Activated CD8-positive, alpha-beta memory T cell treated with anti-CD3 and anti-CD28 coated beads, Interleukin-2, amount 50 U/mL, for 48 hours (primary cell): ENCODE data around the gene RAB40B.

ENCODE experiments used
- DNase-seq: peaks from one replicate; pipeline ENCODE4 v3.0.0-alpha.2; 2020

Gene RAB40B

DNA sequence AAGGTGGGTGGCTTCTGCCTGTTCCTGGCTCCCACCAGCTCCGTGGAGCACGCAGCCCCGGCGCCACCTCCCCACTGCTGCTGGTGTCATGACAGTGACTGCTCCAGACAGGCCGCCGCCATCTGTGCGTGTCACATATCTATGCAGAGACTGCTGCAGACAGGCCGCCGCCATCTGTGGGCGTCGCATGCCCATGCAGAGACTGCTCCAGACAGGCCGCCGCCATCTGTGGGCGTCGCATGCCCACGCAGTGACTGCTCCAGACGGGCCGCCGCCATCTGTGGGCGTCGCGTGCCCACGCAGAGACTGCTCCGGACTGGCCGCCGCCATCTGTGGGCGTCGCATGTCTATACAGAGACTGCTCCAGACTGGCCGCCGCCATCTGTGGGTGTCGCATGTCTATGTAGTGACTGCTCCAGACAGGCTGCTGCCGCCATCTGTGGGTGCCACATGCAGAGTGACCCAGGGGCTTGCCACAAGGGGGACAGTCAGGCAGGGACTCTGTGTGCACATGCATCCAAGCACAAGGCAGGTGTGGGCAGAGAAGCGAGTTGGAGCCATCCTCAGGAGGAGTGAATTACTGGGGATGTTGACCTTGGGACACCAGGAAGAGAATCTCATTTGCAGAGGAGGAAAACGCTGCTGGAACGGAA lies 14.7 kb upstream of the RAB40B start:
- no peak for DNase-seq

DNA sequence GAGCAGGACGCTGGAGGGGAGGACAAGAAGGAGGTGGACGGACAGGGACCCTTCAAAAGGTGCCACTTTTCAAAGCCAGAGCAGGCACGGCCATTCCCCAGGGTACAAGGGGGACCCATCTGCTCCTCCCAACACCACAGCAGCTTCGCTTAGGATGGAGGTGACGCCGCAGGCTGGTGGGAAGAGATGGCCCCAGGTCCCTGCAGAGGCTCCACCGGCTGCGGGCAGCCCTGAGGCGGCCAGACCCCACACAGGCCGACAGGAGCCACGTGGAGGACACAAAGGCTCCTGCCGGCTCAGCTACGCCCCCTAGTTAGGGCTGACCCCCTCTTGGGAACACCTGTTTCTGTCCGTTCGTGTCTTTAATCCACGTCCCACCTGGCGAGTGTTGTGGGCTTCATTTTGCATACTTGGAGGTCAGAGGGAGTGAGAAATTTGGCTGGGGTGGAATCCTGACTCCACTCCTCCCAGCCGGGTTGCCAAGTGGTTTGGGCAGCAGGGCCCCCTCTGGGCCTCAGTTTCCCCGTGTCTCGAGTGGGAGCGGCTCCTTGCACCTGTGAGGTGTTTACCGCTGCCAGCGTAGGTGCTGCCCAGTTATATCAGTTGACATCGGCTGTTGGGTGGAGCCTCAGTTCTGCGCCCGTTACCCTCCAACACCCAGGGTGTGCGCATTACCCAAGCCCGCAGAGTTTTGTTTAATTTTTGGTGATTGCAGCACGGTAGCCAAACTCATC lies 12.2 kb upstream of the RAB40B start:
- no peak for DNase-seq

DNA sequence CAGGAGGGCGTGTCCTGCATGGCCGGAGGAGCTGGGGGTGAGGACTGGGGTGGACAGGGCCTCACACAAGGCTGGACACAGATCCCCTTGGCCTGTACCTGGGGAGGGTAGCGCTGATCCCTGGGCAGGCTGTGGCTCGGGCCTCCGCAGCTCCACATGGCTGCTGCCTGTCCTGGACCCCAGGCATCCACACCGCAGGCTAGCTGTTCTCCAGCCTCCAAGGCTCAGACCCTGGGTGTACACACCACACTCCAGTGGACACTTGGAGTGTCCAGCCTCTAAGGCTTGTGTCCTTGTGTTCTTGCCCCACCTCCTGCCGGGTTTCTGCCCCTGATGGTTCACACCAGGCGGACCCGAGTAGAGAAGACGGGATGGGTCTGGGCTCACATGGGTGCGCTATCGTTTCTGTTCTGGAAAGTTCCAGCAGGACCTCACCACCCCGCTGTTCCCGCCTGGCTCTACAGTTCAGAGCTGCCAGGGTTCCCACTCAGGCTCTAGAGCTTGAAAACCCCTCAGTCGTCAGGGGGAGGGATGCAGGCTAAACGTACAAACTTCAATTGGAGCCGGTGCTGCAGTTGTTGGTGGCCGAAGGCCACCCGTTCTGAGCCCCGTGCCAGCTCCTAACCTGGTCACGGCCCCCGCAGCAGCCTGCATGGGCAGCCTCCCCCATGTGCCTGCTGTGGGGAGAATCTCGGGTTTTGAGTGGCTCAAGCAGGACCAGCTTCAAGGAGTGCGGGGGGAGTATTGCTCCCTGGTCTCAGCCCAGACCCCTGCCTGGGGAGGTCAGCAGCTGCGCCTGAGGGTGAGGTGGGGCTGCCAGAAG lies 11.4 kb upstream of the RAB40B start:
- DNase-seq = no peak

DNA sequence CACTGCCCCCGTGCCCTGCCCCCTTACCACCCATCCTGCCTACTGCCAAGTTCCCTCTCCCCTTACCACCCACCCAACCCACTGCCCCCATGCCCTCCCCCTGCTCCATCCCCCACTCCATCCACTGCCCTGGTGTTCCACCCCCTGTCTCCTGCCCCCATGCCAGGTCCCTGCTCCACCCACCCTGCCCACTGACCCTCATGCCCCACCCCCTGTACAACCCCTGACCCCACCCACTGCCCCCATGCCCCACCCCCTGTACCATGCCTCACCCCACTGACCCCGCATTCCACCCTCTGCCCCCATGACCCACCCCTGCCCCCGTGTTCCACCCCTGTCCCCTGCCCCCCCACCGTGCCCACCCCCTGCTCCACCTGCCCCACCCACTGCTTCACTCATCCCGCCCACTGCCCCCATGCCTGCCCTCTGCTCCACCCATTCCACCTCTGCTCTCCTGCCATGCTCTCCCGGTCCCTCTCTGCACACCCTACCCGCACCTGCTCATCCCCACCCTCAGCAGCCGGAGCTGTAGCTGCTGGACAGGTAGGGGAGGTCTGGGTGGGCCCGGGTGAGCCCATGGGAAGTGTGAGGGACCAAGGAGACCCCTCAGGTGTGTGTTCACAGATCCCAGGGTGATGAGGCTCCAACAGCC lies 10.7 kb upstream of the RAB40B start:
- no peak for DNase-seq

DNA sequence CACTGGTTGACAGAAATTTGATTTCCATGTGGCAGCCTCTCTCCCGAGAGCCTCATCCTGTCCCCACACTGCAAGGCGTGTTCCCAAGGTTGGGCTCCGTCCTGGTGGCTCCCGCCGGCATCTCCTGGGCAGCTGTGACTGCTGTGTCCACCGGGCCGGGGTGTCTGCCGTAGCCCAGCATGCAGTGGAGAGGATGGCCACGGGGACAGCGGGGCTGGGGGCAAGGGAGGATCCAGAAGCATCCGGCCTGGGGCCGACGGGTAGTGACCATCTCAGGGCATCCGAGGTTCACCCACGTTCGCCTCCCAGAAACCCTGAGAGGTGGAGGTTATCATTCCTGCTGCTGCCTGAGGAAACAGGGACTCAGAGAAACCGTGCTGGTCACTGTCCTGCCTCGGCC lies 7.3 kb upstream of the RAB40B start:
- DNase-seq = no peak

DNA sequence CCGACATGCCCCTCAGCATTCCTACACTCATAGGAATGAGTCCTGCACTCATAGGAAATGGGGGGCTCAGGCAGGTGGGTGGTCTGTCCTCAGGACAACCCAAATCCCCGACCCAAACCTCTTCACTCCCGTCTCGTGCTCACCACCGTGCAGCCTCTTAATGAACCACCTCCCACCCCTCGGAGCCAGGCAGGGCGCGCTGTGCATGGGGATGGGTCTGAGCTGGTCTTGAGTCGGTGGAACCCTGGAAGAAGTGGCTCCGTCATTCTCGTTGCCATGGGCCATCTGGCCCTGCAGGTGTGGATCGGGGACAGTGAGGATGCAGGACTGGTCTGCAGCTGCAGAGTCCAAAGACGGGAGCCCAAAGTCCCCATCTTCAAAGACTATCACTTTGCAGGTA lies 6.4 kb upstream of the RAB40B start:
- DNase-seq = no peak

DNA sequence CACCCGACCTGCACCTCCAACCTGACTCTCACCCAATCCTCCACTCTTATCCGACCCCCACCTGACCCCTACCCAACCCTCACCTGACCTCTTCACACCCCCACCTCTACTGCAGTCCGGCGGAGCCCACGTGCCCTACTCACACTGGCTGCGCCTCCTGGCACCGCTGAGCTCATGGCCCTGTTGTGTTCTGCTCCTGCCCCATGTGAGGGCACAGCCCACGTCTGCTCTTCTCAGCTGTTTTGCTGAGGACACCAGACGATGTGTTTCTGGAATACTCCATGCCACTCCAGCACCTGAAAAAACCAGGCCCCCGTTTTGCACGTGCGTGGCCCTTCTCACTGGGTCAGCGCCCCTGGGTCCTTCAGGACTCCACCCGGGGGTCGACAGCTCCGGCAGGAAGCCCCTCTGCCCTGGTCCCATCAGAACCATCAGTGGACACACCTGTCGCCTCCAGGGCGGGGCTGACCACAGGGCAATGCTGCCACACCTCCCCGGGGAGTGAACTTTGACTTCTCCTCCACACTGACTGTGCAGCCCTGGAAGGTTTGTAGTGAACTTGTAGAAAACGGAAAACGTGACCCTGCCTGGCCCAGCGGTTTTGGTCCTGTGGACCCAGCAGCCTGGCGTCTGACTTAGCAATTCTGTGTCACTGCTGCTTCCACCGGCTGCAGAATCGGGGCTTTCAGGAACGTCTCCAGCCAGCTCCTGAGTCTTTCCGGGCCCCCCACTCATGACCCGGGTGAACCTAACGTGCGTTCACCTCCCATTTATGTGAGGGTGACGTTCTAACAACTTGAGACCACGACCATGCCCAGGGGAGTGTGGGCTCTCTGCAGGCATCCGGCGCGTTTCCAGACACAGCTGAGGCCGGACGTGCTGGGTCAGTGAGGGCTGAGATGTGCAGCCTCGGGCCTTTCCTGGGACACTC lies 5.7 kb upstream of the RAB40B start:
- DNase-seq = no peak

DNA sequence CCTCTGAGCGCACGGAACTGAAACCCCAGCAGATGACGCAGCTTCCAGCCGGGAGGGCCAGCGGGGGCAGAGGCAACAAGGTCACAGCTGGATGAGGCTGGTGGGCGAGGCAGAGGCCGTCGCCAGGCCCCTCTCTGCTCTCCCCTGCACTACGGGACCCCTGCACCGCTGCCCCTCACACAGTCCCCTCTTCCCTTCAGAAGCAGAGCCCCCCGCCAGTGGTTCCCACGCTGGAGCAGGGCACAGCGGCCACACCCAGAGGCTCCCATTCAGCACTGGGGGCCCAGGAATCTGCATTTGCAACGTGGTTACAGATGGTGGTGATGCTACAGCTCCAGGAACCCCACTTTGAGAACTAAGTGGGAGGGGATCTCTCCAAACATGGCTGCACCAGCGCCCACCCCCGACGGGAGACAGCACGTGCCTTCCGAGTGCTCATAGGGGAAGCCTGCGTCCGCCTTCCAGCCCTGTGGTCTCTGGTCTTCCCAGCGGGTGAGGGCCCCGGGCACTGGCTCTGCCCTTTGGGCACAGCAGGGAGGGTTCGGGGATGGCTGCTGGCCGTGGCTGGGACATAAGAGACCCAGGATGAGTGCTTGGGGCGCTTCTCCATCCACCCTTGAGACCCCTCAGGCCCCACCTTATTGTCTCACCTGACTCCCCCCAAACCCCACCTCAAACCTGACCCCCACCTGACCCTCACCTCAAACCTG lies 4.7 kb upstream of the RAB40B start:
- no peak for DNase-seq

DNA sequence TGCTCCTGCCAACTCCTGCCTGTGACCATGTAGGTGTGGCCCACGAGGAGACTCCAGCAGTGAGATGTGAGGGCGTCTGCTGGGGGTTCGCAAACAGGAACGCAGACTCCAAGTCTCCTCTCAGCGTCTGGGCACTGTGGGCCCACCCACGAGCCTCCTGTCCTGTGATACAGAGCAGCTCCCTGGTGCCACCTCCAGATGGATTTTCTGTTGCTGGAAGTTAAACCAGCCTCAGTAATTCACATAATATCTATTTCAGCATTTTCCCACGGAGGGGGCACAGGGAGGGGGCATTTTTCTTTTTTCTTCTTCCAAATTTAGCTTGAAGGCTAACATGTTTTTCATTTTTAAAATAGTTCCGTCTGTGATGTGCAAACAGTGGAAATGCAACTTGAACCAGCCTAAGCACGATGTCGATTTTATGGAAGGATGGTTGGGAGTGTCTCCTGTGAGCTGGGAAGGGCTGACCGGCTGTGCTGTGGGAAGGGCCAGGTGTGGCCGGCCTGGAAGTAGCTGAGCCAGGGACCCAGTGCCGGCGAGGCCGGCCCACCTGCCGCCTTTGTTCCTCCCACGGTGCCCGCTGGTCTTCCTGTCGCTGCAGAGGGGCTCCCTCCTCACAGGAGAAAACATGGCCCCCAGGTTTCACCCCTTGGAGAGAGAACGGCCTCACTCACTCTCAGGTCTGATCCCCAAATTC lies 3.9 kb upstream of the RAB40B start:
- no peak for DNase-seq

DNA sequence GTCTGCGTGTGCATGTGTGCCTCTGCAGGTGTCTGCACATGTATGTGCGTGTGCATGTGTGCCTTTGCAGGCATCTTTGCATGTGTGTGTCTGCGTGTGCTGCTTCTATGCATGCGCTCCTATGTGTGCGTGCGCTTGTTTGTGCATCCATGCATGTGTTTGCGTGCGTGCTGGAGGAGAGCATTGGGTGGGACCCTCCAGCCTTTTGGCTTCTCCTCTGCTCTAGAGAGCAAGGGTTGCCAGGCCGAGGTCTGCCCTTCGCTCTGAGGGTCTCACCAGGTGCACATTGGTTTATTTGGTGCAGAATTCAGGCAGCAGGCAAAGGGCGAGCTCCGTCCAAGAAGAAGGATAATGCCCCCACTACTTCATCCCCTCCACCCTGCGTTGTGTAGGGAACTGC lies 1.1 kb upstream of the RAB40B start:
- DNase-seq = no peak

DNA sequence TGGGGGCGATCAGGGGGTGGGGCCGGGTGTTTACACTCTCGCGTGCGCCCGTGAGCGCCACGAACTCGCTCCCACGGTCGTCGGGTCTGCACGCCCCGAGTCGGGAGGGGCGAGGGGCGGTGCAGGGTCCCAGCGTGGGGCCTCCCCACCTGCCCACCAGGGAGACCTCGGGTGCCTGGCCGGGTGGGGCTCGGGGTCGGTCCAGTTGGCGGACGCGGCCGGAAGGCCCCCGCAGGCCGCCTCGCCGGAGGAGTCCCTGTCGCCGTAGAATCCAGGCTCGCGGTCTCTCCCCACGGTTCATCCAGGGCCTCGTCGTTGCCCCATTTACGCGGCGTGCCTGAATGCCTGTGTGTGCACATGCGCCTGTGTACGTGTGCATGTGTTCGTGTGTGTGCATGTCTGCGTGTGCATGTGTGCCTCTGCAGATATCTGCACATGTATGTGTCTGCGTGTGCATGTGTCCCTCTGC lies 510 bp upstream of the RAB40B start:
- DNase-seq = no peak

DNA sequence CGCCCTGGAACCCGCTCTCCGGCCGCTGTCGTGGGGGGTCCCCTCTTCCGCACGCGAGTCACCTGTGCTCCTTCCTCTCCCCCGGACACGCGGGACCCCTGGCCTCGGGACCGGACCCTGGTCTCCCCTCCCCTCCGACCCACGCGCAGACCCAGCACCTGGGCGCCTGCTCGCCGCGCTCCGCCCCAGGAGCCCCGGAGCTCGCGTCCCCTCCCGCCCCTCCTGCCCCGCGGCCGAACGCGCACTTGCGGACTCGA lies 762 bp downstream of the RAB40B start:
- DNase-seq = peak; percentile 61

DNA sequence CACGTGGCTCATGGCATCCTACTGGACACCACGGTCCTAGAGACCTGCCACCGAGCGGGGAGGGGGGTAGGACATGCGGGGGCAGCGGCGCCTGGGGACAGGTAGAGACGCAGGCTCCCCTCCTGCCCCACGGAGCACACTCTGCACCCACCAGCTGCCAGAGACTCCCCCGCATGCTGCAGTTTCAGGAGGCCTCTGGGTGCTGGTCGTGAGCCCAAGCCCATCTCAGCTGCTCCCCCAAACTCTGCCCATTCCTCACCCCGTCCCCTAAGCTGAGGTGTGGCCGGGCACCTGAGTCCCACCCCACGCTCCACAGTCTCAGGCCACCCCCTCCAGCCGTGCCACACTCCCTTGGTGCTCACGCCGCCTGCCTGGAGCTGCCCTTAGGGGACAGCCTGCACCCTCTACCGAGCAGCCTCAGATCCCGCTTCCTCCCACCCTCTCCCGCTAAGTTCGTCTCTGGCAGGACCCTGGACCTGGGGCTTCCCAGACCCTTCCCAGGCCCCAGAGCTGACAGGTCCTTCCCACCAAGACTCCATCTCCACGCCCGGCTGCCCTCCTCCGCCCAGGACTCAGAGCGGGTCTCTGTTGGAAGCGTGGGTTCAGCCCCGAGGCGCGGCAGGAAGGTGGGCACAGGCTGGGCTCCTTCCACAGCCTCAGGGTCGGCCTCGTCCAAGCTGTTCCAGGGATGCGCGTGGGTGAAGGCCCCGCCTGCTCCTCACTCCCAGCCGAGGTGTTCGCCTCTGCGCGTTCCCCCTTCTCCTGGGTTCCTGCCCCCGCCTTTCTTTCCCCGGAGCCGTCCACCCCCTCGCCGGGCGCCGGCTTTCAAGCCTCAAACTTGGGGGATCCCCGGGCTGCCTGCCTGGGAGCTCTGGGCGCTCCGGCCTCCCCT lies 1.3 kb downstream of the RAB40B start:
- DNase-seq = no peak

DNA sequence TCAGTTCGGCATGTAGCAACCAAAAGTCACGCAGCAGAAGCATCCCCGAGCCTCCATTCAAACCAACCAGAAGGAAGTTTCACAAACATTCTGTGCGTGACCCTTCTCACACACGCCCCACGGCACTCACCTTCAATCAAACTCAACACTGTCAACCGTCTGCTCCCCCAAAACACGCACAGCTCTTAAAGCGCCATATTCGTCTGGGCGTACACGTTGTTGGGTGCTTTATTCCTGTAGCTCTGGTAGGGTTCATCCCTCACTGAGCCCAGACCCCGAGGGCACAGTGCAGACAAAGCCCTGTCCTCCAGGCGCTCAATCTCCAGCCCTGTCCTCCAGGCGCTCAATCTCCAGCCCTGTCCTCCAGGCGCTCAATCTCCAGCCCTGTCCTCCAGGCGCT lies 2.2 kb downstream of the RAB40B start:
- DNase-seq = no peak

DNA sequence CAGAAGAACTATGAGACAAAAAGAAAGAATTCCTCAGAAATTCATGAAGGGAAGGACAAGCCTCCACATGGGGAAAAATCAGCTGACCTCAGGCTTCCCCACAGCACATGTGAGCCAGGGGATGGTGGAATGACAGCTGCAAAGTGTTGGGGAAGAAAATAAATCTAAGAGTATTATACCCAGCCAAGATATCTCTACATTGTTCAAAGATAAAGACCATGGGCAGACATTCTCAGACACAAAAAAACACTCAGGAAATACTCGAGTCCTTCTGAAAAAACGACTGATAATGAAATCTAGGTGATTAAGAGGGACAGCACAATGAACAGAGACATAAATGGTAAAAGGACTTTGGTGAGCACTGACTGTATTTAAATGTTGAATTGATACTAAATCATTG lies 3.9 kb downstream of the RAB40B start:
- no peak for DNase-seq

DNA sequence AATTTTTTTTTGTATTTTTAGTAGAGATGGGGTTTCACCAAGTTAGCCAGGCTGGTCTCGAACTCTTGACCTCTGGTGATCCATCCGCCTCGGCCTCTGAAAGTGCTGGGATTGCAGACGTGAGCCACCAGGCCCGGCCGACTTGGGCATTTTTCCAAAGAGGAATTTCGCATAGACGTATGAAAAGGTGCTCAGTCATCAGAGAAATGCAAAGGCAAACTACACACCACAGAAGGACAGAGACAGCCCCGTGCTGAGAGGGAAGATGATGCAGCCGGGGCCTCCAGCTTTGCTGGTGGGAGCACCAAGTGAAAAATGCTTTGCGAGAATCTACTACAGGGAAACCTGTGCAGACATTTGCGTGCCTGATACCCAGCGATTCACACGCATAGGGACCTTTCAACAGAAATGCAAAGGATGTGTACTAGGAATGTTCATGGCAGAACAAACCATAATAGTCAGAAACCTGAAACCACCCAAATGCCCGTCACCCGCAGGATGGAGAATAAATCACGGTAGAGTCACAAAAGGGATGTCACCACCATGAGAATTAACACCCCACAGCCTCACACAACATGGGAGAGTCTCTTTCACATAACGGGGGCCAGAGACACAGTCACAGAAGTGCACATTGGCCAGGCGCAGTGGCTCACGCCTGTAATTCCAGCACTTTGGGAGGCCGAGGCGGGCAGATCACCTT lies 5.2 kb downstream of the RAB40B start:
- DNase-seq = no peak

DNA sequence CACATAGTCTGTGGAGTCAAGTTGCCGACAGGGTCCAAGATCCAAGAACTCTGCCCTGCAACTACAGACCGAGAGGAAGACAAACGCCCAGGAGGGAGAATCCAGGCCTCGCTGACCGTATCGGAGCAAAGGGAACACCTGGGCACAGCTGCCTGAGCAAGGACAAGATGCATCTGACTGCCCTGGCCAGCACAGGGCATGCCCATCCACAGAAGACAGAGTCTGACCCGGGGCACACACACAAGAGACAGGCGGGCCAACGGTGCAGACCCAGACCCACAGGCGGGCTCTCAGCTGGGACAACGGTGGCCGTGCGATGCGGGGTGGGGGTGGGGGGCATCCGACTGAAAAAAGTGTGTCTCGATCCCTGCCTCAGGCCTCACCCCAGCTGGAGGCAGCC lies 6.2 kb downstream of the RAB40B start:
- no peak for DNase-seq

DNA sequence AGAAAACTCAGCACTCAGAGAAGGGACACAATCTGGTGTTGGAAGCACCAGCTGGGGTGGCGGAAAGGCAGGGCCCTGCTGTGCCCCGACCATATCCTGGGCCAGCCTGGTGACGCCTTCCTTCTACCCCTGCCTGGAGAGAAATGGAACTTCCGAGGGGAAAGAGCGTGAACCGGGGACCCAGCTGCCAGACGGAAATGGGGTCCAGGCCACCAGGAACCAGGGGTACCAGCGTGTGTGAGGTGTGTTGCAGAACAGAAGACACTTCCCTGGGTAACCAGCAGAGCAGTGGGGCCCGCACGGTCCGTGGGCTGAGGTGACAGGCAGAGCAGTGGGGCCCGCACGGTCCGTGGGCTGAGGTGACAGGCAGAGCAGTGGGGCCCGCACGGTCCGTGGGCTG lies 6.8 kb downstream of the RAB40B start:
- no peak for DNase-seq

DNA sequence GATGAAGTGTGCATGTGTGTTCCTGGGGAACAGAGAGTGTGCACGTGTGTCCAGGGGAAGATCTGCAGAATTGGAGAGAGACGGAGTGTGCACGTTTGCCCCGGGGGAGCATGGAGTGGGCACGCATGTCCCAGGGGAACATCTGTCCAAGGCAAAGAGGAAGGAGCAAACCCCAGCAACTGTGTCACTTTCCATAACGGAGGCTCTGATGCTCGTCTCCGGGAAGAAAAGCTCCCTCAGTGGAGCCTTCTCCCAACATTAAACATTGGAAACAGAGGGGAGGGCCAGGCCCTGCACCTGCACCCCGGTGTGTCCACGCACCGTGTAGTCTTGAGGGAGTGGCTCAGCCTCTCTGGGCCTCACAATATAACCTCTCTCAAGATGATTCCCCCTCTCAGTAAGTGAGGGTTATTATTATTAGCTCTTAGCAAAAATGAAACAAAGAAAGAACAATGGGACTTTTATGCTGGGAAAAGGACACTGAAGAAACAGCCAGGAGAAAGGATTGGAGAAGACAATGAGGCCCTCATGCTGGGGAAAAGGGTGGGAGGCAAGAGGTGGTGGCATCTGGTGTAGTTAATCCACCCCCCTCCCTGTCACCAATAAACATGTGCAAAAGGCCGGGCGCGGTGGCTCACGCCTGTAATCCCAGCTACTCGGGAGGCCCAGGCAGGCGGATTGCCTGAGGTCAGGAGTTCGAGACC lies 7.6 kb downstream of the RAB40B start:
- no peak for DNase-seq
